K562 (cell line): ENCODE data around the gene CLIC3. TPM values are rescaled to one million over a fixed set of nuclear protein-coding genes. Genes with fewer than 3 reads are reported as not detected.

Source experiments
- BCL6 ChIP-seq: fragments of 250-450 bp; sonication (Bioruptor Pico); IDR thresholded peaks from 2 replicates; pipeline ENCODE4 v1.4.0; 2020
- U2AF2 ChIP-seq: fragments of 200-400 bp; formaldehyde crosslinking; optimal IDR thresholded peaks from 2 replicates; pipeline ENCODE3; 2017; ENCODE audit warnings: low read depth, mild to moderate bottlenecking, low read length
- polyA plus RNA-seq, 8 experiments: library from polyadenylated mRNA; depleted of rRNA in 4 of 8; stranded (reverse) in 5 of 8; unstranded in 3 of 8; fragments of >200 nt; fragmentation: Nextera tagmentation in 2 of 8; fragmentation: Illumina TruSeq in 1 of 8; extraction: Ambion mirVana in 2 of 8; extraction: Trizol in 1 of 8; gene quantifications; 2 replicates each; pipeline versions ENCODE4 v1.2.1 to v1.2.3, GENCODE V29; 2011 to 2014; ENCODE audit warnings: inconsistent platforms in 1 of 8, missing spikeins in 1 of 8
- total RNA-seq, 7 experiments: library from RNA; depleted of rRNA in 6 of 7; stranded (reverse); fragments of >200 nt in 6 of 7; fragmentation: Illumina TruSeq in 2 of 7; extraction: Trizol in 2 of 7; gene quantifications; 2 replicates each; pipeline versions ENCODE4 v1.2.1 to v1.2.3, GENCODE V29; 2011 to 2021; ENCODE audit warnings: low replicate concordance in 1 of 7
- TF ChIP-seq, protein P1 (sequence below): fragments of 450-650 bp; IDR thresholded peaks from 2 replicates; pipeline ENCODE4 v1.6.1; 2016; ENCODE audit warnings: mild to moderate bottlenecking, moderate library complexity
- TF ChIP-seq, protein P2 (sequence below): fragments of 250-450 bp; sonication (Bioruptor Pico); IDR thresholded peaks from 2 replicates; pipeline ENCODE4 v1.5.0; 2020; ENCODE audit warnings: mild to moderate bottlenecking, borderline replicate concordance

CLIC3 gene
- total and polyA plus RNA-seq, 9 of the 15 experiments (the other 6 are each of a cell fraction or from before 2014, with no cell fraction given), result 0.27 to 0.29 TPM; not detected in 7

DNA sequence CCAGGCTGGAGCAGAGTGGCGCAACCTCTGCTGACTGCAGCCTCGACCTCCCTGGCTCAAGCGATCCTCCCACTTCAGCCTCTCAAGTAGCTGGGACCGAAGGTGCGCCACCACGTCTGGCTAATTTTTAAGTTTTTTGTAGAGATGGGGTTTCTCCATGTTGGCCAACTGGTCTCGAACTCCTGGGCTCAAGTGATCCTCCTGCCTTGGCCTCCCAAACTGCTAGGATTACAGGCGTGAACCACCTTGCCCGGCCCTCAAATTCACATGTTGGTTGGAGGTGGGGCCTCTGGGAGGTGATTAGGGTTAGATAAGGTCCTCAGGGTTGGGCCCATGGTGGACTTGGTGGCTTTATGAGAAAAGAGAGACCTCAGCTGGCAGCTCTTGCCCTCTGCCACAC lies 34.2 kb downstream of the CLIC3 start (continued):
- TF ChIP-seq, protein P1, sequence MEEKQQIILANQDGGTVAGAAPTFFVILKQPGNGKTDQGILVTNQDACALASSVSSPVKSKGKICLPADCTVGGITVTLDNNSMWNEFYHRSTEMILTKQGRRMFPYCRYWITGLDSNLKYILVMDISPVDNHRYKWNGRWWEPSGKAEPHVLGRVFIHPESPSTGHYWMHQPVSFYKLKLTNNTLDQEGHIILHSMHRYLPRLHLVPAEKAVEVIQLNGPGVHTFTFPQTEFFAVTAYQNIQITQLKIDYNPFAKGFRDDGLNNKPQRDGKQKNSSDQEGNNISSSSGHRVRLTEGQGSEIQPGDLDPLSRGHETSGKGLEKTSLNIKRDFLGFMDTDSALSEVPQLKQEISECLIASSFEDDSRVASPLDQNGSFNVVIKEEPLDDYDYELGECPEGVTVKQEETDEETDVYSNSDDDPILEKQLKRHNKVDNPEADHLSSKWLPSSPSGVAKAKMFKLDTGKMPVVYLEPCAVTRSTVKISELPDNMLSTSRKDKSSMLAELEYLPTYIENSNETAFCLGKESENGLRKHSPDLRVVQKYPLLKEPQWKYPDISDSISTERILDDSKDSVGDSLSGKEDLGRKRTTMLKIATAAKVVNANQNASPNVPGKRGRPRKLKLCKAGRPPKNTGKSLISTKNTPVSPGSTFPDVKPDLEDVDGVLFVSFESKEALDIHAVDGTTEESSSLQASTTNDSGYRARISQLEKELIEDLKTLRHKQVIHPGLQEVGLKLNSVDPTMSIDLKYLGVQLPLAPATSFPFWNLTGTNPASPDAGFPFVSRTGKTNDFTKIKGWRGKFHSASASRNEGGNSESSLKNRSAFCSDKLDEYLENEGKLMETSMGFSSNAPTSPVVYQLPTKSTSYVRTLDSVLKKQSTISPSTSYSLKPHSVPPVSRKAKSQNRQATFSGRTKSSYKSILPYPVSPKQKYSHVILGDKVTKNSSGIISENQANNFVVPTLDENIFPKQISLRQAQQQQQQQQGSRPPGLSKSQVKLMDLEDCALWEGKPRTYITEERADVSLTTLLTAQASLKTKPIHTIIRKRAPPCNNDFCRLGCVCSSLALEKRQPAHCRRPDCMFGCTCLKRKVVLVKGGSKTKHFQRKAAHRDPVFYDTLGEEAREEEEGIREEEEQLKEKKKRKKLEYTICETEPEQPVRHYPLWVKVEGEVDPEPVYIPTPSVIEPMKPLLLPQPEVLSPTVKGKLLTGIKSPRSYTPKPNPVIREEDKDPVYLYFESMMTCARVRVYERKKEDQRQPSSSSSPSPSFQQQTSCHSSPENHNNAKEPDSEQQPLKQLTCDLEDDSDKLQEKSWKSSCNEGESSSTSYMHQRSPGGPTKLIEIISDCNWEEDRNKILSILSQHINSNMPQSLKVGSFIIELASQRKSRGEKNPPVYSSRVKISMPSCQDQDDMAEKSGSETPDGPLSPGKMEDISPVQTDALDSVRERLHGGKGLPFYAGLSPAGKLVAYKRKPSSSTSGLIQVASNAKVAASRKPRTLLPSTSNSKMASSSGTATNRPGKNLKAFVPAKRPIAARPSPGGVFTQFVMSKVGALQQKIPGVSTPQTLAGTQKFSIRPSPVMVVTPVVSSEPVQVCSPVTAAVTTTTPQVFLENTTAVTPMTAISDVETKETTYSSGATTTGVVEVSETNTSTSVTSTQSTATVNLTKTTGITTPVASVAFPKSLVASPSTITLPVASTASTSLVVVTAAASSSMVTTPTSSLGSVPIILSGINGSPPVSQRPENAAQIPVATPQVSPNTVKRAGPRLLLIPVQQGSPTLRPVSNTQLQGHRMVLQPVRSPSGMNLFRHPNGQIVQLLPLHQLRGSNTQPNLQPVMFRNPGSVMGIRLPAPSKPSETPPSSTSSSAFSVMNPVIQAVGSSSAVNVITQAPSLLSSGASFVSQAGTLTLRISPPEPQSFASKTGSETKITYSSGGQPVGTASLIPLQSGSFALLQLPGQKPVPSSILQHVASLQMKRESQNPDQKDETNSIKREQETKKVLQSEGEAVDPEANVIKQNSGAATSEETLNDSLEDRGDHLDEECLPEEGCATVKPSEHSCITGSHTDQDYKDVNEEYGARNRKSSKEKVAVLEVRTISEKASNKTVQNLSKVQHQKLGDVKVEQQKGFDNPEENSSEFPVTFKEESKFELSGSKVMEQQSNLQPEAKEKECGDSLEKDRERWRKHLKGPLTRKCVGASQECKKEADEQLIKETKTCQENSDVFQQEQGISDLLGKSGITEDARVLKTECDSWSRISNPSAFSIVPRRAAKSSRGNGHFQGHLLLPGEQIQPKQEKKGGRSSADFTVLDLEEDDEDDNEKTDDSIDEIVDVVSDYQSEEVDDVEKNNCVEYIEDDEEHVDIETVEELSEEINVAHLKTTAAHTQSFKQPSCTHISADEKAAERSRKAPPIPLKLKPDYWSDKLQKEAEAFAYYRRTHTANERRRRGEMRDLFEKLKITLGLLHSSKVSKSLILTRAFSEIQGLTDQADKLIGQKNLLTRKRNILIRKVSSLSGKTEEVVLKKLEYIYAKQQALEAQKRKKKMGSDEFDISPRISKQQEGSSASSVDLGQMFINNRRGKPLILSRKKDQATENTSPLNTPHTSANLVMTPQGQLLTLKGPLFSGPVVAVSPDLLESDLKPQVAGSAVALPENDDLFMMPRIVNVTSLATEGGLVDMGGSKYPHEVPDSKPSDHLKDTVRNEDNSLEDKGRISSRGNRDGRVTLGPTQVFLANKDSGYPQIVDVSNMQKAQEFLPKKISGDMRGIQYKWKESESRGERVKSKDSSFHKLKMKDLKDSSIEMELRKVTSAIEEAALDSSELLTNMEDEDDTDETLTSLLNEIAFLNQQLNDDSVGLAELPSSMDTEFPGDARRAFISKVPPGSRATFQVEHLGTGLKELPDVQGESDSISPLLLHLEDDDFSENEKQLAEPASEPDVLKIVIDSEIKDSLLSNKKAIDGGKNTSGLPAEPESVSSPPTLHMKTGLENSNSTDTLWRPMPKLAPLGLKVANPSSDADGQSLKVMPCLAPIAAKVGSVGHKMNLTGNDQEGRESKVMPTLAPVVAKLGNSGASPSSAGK, result peak; percentile 74
- TF ChIP-seq, protein P2, sequence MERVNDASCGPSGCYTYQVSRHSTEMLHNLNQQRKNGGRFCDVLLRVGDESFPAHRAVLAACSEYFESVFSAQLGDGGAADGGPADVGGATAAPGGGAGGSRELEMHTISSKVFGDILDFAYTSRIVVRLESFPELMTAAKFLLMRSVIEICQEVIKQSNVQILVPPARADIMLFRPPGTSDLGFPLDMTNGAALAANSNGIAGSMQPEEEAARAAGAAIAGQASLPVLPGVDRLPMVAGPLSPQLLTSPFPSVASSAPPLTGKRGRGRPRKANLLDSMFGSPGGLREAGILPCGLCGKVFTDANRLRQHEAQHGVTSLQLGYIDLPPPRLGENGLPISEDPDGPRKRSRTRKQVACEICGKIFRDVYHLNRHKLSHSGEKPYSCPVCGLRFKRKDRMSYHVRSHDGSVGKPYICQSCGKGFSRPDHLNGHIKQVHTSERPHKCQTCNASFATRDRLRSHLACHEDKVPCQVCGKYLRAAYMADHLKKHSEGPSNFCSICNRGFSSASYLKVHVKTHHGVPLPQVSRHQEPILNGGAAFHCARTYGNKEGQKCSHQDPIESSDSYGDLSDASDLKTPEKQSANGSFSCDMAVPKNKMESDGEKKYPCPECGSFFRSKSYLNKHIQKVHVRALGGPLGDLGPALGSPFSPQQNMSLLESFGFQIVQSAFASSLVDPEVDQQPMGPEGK (CRISPR knock-in tag), result no peak
- TF ChIP-seq BCL6 (CRISPR knock-in tag), result no peak
- no peak for TF ChIP-seq U2AF2
